Left lung (tissue), 10 donors: ENCODE measurements around the gene KCNK13. TPM values are rescaled to one million over a fixed set of nuclear protein-coding genes. Genes with fewer than 3 reads are reported as not detected.
"Not testable (repeated sequence)": the region's sequence is repeated elsewhere in the genome, so short reads cannot be mapped to it uniquely, and the experiment has no call there.

Experiments used
- ATAC-seq: fragments of 200-7000 bp; cut with Tn5 transposase; one replicate; pipeline ENCODE4 v1.9.1; 2020; ENCODE audit warnings: moderate library complexity
- DNase-seq, 4 donors: peaks; one replicate each; pipeline ENCODE4 v3.0.0-alpha.2; 2013 to 2020
- H3K27ac ChIP-seq, 2 donors: fragments of 200-600 bp; sonication (generic) in 1 of 2; one replicate each; pipeline versions ENCODE4 v1.5.0 to v1.8.0; 2020 to 2021
- H3K27me3 ChIP-seq, 2 donors: fragments of 200-600 bp; sonication (generic) in 1 of 2; one replicate each; pipeline versions ENCODE4 v1.5.0 to v1.8.0; 2020 to 2021
- H3K36me3 ChIP-seq, 2 donors: fragments of 200-600 bp; sonication (generic) in 1 of 2; one replicate each; pipeline versions ENCODE4 v1.5.0 to v1.8.0; 2020 to 2021
- H3K4me1 ChIP-seq, 2 donors: fragments of 200-600 bp; one replicate each; pipeline ENCODE4 v1.8.0; 2021
- H3K4me3 ChIP-seq, 2 donors: fragments of 200-600 bp; sonication (generic) in 1 of 2; one replicate each; pipeline versions ENCODE4 v1.5.0 to v1.8.0; 2020 to 2021; ENCODE audit warnings: mild to moderate bottlenecking in 1 of 2
- H3K9me3 ChIP-seq, 2 donors: fragments of 200-600 bp; sonication (generic) in 1 of 2; one replicate each; pipeline versions ENCODE4 v1.5.0 to v1.8.0; 2020 to 2021
- intact Hi-C, 2 donors: fragments of 100-400 bp; cut with DNase I; formaldehyde crosslinking; loops; one replicate each; pipeline versions ENCODE4 v1.11.2 to v1.14.2; 2022
- polyA plus RNA-seq, 6 donors: library from polyadenylated mRNA; unstranded; fragments of 120-200 nt; gene quantifications; one replicate each; pipeline ENCODE4 v1.2.1, GENCODE V29; 2013; ENCODE audit not compliant: insufficient read length in 6 of 6
- total RNA-seq, 2 donors: library from RNA; stranded (reverse); fragmentation: NEBNext Ultra II Directional; extraction: Animal tissue kit (Norgen Biotek cat#: 25700); gene quantifications; one replicate each; pipeline ENCODE4 v1.2.1, GENCODE V29; 2021
- TF ChIP-seq, protein P1 (sequence below), 2 donors: fragments of 200-600 bp; sonication (generic) in 1 of 2; IDR thresholded peaks; one replicate each; pipeline versions ENCODE4 v1.5.0 to v1.8.0; 2021; ENCODE audit warnings: antibody characterized with exemption in 2 of 2
- donor health status: DM: no; HTN: yes; CAD: no.
- donor health status: DM: no; HTN: no; CAD: no.

KCNK13 gene
- total and polyA plus RNA-seq, 8 donors: 0.15 to 2.8 (median 0.23) TPM

DNA sequence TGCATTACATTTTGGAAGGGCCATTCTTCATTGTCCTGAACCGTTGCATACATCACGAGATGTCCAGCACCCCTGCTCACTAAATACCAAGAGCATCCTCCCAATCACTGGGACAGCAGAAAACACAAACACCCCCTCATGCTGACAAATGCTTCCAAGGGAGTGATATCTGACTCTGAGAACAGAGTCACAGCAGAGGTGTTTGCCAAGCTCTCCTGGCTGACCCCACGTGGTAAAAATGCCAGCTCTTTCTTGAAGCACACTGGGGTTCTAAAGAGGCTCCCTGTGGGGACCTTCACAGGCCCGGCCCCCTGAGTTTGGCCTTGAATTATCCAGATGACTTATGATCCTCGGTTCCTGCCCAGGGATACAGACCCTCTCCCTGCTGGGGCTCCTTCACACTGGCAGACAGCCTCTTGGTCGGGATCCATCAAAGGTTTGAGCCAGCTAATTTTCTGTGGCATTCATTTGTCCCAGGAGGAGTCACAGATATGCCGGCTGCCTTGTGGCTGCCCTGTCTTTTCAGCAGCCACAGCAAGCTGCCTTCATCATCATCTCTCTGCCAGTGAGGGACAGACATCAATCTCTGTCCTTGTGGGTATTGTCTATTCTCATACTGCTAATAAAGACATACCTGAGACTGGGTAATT lies 151.4 kb downstream of the KCNK13 start:
- TF ChIP-seq, protein P1, sequence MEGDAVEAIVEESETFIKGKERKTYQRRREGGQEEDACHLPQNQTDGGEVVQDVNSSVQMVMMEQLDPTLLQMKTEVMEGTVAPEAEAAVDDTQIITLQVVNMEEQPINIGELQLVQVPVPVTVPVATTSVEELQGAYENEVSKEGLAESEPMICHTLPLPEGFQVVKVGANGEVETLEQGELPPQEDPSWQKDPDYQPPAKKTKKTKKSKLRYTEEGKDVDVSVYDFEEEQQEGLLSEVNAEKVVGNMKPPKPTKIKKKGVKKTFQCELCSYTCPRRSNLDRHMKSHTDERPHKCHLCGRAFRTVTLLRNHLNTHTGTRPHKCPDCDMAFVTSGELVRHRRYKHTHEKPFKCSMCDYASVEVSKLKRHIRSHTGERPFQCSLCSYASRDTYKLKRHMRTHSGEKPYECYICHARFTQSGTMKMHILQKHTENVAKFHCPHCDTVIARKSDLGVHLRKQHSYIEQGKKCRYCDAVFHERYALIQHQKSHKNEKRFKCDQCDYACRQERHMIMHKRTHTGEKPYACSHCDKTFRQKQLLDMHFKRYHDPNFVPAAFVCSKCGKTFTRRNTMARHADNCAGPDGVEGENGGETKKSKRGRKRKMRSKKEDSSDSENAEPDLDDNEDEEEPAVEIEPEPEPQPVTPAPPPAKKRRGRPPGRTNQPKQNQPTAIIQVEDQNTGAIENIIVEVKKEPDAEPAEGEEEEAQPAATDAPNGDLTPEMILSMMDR (IDR thresholded peaks at IDR 0.05): no peak
- intact Hi-C loops: no loop called here
- Histone ChIP-seq H3K4me1 (no peaks in the 10 kb centered on the region), H3K9me3 (peaks cover 0 to 4% of the 10 kb centered on the region in 2 donors), H3K36me3 (no peaks in the 10 kb centered on the region), H3K27me3 (peaks cover 0 to 8% of the 10 kb centered on the region in 2 donors), H3K4me3 (no peak overlapping the region), H3K27ac (no peak overlapping the region)
- DNase-seq: no peak
- ATAC-seq: no peak

DNA sequence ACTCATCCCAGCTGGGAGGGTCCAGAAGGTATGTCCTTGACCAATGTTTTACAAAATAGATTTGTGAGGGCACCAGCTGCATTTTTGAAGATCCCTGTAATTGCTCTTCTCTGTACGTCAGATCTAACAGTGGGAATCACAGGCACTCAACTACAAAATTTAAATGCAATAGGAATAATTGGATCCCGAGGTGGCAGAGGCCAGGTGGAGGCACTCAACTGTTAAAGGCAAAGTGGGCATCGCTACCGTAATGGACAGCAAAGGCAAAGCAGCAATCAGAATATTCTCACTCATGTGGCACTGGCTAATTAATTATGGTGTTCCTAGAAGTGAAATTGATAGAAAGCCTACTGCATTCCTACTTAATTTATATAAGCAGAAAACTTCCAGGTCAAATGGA lies 166.7 kb downstream of the KCNK13 start:
- H3K27ac ChIP-seq: no peak overlapping the region
- H3K9me3 ChIP-seq: peaks cover 0 to 6% of the 10 kb centered on the region in 2 donors
- no peak overlapping the region for H3K4me3 ChIP-seq
- intact Hi-C loops: no loop called here
- H3K27me3 ChIP-seq: peaks cover 0 to 3% of the 10 kb centered on the region in 2 donors
- no peaks in the 10 kb centered on the region for H3K4me1 ChIP-seq
- DNase-seq: no peak
- ATAC-seq: no peak
- no peaks in the 10 kb centered on the region for H3K36me3 ChIP-seq
- TF ChIP-seq, protein P1 (IDR thresholded peaks at IDR 0.05): no peak

DNA sequence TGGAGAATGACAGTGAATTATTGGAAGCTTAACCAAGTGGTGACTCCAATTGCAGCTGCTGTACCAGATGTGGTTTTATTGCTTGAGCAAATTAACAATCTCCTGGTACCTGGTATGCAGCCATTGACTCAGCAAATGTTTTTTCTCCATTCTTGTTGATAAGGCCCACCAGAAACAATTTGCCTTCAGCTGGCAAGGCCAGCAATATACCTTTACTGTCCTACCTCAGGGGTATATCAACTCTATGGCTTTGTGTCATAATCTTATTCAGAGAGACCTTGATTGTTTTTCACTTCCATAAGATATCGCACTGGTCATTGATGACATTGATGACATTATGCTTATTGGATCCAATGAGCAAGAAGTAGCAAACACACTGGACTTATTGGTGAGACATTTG lies 168.1 kb downstream of the KCNK13 start:
- DNase-seq, H3K27ac ChIP-seq, H3K36me3 ChIP-seq, ATAC-seq, H3K4me1 ChIP-seq, H3K4me3 ChIP-seq, H3K9me3 ChIP-seq: not testable (repeated sequence)
- intact Hi-C loops: loop anchor here in 1 of 2 donors (10.0 kb wide), 1 partner anchor 255 kb away; no protein-coding TSS in a partner anchor
- H3K27me3 ChIP-seq: peaks cover 0 to 13% of the 10 kb centered on the region in 2 donors

Other genes starting within 250 kb of the KCNK13 start
- gene EFCAB11, start 107.3 kb upstream of the KCNK13 start, total RNA-seq: 1 to 10 TPM; 5.3 to 5.4 TPM
- gene EFCAB11, start 107.3 kb upstream of the KCNK13 start, polyA plus RNA-seq: 10 to 100 TPM; 10.8 to 13.9 (median 11.9) TPM
- 1 to 10 TPM; 8.8 to 9.1 TPM for gene TDP1, start 106.1 kb upstream of the KCNK13 start, total RNA-seq
- 10 to 100 TPM; 14.0 to 20.8 (median 17.4) TPM for gene TDP1, start 106.1 kb upstream of the KCNK13 start, polyA plus RNA-seq
- 100 to 1,000 TPM in 1 of 2 donors, 10 to 100 TPM in 1; 64.3 to 103 TPM for gene PSMC1, start 194.6 kb downstream of the KCNK13 start, total RNA-seq
- 100 to 1,000 TPM in 5 of 6 donors, 10 to 100 TPM in 1; 89.5 to 118 (median 109) TPM for gene PSMC1, start 194.6 kb downstream of the KCNK13 start, polyA plus RNA-seq